CD4-positive, alpha-beta T cell (primary cell): ENCODE data around the gene METTL22. TPM values are rescaled to one million over a fixed set of nuclear protein-coding genes. Genes with fewer than 3 reads are reported as not detected.

Experiments used
- ATAC-seq: fragments of 200-7000 bp; cut with Tn5 transposase; one replicate; pipeline ENCODE4 v1.10.0; 2022; ENCODE audit warnings: mild to moderate bottlenecking; ENCODE audit not compliant: poor library complexity
- CTCF ChIA-PET: fragments of 350-600 bp; sonication (Branson Sonifier 250); formaldehyde crosslinking; loops from one replicate; lab custom pipeline; 2021; ENCODE audit warnings: antibody characterized with exemption, inconsistent platforms; lab: Charles Lee
- POLR2A ChIA-PET: fragments of 350-600 bp; sonication (Branson Sonifier 250); formaldehyde crosslinking; loops from one replicate; lab custom pipeline; 2021; ENCODE audit warnings: antibody characterized with exemption, inconsistent platforms; lab: Charles Lee
- DNase-seq, 14 experiments: peaks; one replicate each; pipeline ENCODE4 v3.0.0-alpha.2; 2013 to 2020; ENCODE audit warnings: mixed read lengths in 2 of 14
- H3K27ac ChIP-seq, 2 donors: one replicate each; pipeline versions ENCODE4 v1.5.1 to v1.7.0; 2013; ENCODE audit warnings: low read length in 2 of 2, low read depth in 1 of 2, mild to moderate bottlenecking in 1 of 2
- H3K27me3 ChIP-seq, 2 experiments: 1 replicate in 1 of 2; 2 replicates in 1 of 2; pipeline versions ENCODE4 v1.6.1 to v1.7.0; 2013; ENCODE audit warnings: low read length in 2 of 2, control low read depth in 1 of 2, mild to moderate bottlenecking in 1 of 2, moderate library complexity in 1 of 2; ENCODE audit not compliant: insufficient read depth in 2 of 2, control insufficient read depth in 1 of 2
- H3K36me3 ChIP-seq: one replicate; pipeline ENCODE4 v1.6.1; 2013; ENCODE audit warnings: low read length, control low read depth; ENCODE audit not compliant: insufficient read depth
- H3K4me1 ChIP-seq: one replicate; pipeline ENCODE4 v1.6.1; 2013; ENCODE audit warnings: low read length, control low read depth; ENCODE audit not compliant: insufficient read depth
- H3K4me3 ChIP-seq: one replicate; pipeline ENCODE4 v1.5.1; 2013; ENCODE audit warnings: mild to moderate bottlenecking, low read length, moderate library complexity
- H3K9me3 ChIP-seq, 2 experiments: 1 replicate in 1 of 2; 2 replicates in 1 of 2; pipeline versions ENCODE4 v1.6.1 to v1.7.0; 2013; ENCODE audit warnings: low read length in 2 of 2, mild to moderate bottlenecking in 2 of 2, control low read depth in 1 of 2, moderate library complexity in 1 of 2; ENCODE audit not compliant: control insufficient read depth in 1 of 2, insufficient read depth in 1 of 2
- H3K27ac Mint-ChIP-seq: one replicate; pipeline ENCODE4 v1.8.0; 2020; ENCODE audit warnings: mixed read lengths
- H3K27me3 Mint-ChIP-seq: one replicate; pipeline ENCODE4 v1.8.0; 2021; ENCODE audit warnings: mixed read lengths
- H3K36me3 Mint-ChIP-seq: one replicate; pipeline ENCODE4 v1.8.0; 2021; ENCODE audit warnings: low read depth, mixed read lengths
- H3K4me1 Mint-ChIP-seq: one replicate; pipeline ENCODE4 v1.8.0; 2021; ENCODE audit warnings: low read depth, mixed read lengths
- H3K4me3 Mint-ChIP-seq: one replicate; pipeline ENCODE4 v1.8.0; 2020; ENCODE audit warnings: mild to moderate bottlenecking, mixed read lengths
- H3K9me3 Mint-ChIP-seq: one replicate; pipeline ENCODE4 v1.8.0; 2020; ENCODE audit warnings: mixed read lengths
- intact Hi-C, 2 experiments: fragments of 100-400 bp; cut with DNase I in 1 of 2; cut with micrococcal nuclease in 1 of 2; formaldehyde crosslinking; loops; one replicate each; pipeline versions ENCODE4 v1.15.1 to v1.9.0; 2023 to 2025; cut with DNase I, micrococcal nuclease
- total RNA-seq, 174 experiments: library from RNA in 2 of 174; stranded (reverse) in 2 of 174; gene quantifications; one replicate each; pipeline ENCODE4 v1.2.3 and lab custom pipeline; 2021 to 2026
- TF ChIP-seq, protein P1 (sequence below): fragments of 200-600 bp; IDR thresholded peaks from one replicate; pipeline ENCODE4 v1.8.0; 2022; ENCODE audit warnings: antibody characterized with exemption, mild to moderate bottlenecking

METTL22 gene
- total RNA-seq, 2 experiments from 2014 or later, result 23.2 to 26.5 TPM

DNA sequence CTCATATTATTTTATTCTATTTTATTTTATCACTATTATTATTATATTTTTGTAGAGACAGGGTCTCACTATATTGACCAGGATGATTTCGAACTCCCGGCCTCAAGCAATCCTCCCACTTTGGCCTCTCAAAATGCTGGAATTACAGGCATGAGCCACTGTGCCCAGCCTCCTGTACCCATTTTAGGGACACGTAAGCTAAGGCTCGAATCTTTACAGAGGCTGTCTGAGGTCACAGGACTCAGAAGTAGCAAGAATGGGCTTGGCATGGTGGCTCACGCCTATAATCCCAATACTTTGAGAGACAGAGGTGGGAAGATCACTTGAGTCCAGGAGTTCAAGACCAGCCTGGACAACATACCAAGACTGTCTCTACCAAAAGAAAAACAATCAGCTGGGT, 40.2 kb downstream of the METTL22 start:
- H3K27me3 ChIP-seq, result no peaks in the 10 kb centered on the region
- H3K36me3 ChIP-seq, result peaks cover 8% of the 10 kb centered on the region
- Mint-ChIP-seq H3K9me3 (no peaks in the 10 kb centered on the region), H3K4me3 (no peak overlapping the region), H3K27me3 (no peaks in the 10 kb centered on the region), H3K27ac (no peak overlapping the region), H3K4me1 (no peaks in the 10 kb centered on the region), H3K36me3 (peaks cover 24% of the 10 kb centered on the region)
- ATAC-seq (no peak), DNase-seq (no peak)
- TF ChIP-seq, protein P1, sequence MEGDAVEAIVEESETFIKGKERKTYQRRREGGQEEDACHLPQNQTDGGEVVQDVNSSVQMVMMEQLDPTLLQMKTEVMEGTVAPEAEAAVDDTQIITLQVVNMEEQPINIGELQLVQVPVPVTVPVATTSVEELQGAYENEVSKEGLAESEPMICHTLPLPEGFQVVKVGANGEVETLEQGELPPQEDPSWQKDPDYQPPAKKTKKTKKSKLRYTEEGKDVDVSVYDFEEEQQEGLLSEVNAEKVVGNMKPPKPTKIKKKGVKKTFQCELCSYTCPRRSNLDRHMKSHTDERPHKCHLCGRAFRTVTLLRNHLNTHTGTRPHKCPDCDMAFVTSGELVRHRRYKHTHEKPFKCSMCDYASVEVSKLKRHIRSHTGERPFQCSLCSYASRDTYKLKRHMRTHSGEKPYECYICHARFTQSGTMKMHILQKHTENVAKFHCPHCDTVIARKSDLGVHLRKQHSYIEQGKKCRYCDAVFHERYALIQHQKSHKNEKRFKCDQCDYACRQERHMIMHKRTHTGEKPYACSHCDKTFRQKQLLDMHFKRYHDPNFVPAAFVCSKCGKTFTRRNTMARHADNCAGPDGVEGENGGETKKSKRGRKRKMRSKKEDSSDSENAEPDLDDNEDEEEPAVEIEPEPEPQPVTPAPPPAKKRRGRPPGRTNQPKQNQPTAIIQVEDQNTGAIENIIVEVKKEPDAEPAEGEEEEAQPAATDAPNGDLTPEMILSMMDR, result no peak
- H3K4me3 ChIP-seq, result no peak overlapping the region
- POLR2A ChIA-PET, result no interaction called here
- H3K27ac ChIP-seq, result no peak overlapping the region
- intact Hi-C loops, result loop anchor here (1.0 to 5.0 kb wide), 4 partner anchors 131 to 471 kb away; no protein-coding TSS in a partner anchor
- no peaks in the 10 kb centered on the region for H3K9me3 ChIP-seq
- H3K4me1 ChIP-seq, result no peaks in the 10 kb centered on the region
- CTCF ChIA-PET, result interaction anchor here (1.4 kb wide), 2 partner anchors 219 to 347 kb away, joined by 3 to 5 read pairs; no protein-coding TSS in a partner anchor

DNA sequence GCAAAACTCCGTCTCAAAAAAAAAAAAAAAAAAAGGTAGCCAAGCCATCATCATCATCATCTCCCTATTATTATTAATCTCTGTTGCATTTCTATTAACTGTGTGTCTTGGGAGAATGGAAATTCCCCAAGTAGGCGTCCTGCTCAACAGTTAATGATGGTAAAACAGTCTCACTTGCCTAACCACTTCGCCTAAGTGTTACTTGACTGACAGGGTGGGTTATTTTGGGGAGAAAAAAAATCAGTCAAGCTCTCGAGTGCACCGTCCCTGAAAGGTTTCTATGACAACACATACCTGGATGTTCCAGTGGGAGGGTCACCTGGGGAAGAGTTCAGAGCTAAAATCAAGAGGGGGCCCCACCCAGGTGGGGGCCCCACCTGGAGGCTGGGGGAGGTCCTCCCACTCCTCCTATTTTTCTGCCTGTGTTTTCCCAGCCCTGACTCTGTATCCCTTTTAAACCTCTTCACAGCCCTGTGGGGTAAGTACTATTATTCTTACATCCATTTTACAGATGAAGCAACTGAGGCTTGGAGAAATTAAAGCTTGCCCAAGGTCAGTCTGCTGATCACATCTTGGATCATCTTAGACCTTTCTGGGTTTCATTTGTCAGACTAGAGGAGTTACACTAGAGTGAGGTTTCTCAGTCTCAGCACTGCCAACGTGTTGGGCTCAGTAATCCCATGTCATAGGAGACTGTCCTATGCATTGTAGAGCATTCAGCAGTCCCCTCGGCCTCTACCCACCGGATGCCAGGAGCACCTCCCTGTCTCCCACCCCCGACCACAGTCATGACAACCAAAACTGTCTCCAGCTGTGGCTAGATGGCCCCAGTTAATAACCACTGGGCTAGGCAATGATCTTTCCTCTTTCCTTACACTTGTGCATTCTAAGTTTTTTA, 41.9 kb downstream of the METTL22 start:
- H3K9me3 Mint-ChIP-seq, result no peaks in the 10 kb centered on the region
- Histone ChIP-seq H3K36me3 (peaks cover 15% of the 10 kb centered on the region), H3K27me3 (no peaks in the 10 kb centered on the region), H3K4me1 (no peaks in the 10 kb centered on the region), H3K9me3 (no peaks in the 10 kb centered on the region), H3K4me3 (no peak overlapping the region), H3K27ac (no peak overlapping the region)
- H3K27me3 Mint-ChIP-seq, result no peaks in the 10 kb centered on the region
- CTCF ChIA-PET, result interaction anchor here (1.4 kb wide), 1 partner anchor 217 kb away, joined by 3 read pairs; no protein-coding TSS in a partner anchor
- no peaks in the 10 kb centered on the region for H3K4me1 Mint-ChIP-seq
- intact Hi-C loops, result loop anchor here in 1 of 2 experiments (5.0 kb wide), 2 partner anchors 129 to 469 kb away; no protein-coding TSS in a partner anchor
- ATAC-seq (no peak), DNase-seq (no peak)
- H3K27ac Mint-ChIP-seq, result no peak overlapping the region
- POLR2A ChIA-PET, result no interaction called here
- TF ChIP-seq, protein P1, result no peak
- peaks cover 31% of the 10 kb centered on the region for H3K36me3 Mint-ChIP-seq
- H3K4me3 Mint-ChIP-seq, result no peak overlapping the region

DNA sequence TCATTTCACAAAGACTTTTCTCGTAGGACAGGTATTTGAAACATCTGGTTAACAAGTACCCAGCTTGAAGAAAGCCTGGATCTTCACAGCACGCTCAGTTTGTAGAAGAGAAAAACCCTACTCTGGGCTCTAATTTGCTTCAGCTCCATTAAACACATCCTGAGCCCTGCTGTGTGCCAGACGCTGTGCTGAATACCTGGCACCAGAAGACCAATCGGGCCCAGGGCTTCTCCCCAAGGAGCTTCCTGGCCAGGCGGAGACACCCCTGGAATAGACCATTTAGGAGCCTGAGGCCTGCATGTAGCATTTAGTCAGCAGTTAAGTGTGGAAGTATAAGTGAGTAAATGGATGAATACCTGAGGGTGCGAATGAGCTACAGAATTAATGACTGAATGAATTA, 44.0 kb downstream of the METTL22 start:
- Histone ChIP-seq H3K27ac (no peak overlapping the region), H3K9me3 (no peaks in the 10 kb centered on the region), H3K4me3 (no peak overlapping the region), H3K36me3 (peaks cover 15% of the 10 kb centered on the region), H3K4me1 (no peaks in the 10 kb centered on the region), H3K27me3 (no peaks in the 10 kb centered on the region)
- TF ChIP-seq, protein P1, result no peak
- no peak for DNase-seq
- no peaks in the 10 kb centered on the region for H3K27me3 Mint-ChIP-seq
- ChIA-PET POLR2A (no interaction called here), CTCF (no interaction called here)
- peaks cover 35% of the 10 kb centered on the region for H3K36me3 Mint-ChIP-seq
- no peaks in the 10 kb centered on the region for H3K4me1 Mint-ChIP-seq
- ATAC-seq, result no peak
- H3K4me3 Mint-ChIP-seq, result no peak overlapping the region
- H3K9me3 Mint-ChIP-seq, result no peaks in the 10 kb centered on the region
- intact Hi-C loops, result no loop called here
- no peak overlapping the region for H3K27ac Mint-ChIP-seq
